K562 treated with DMSO at 1 percent for 48 hours (cell line): ENCODE results near the gene PLPPR1. TPM values are rescaled to one million over a fixed set of nuclear protein-coding genes. Genes with fewer than 3 reads are reported as not detected.

Experiments
- total RNA-seq: library from RNA; unstranded; fragments of 300-600 nt; gene quantifications from 2 replicates; pipeline ENCODE4 v1.2.3, GENCODE V29; 2022; ENCODE audit warnings: low replicate concordance; ENCODE audit errors: extremely low read depth

Gene PLPPR1
- total RNA-seq, result not detected in 2 replicates

GRCh38 chr9:101028346-101029314, at the start of gene PLPPR1:
Gene PLPPR1 (plus strand): TSS chr9:101028727.

